AG08395 (cell line): ENCODE results near the gene OR2C1.

Experiments used
- DNase-seq: peaks from one replicate; pipeline ENCODE4 v3.0.0; 2012; ENCODE audit warnings: mixed read lengths, low spot score

Gene OR2C1

DNA sequence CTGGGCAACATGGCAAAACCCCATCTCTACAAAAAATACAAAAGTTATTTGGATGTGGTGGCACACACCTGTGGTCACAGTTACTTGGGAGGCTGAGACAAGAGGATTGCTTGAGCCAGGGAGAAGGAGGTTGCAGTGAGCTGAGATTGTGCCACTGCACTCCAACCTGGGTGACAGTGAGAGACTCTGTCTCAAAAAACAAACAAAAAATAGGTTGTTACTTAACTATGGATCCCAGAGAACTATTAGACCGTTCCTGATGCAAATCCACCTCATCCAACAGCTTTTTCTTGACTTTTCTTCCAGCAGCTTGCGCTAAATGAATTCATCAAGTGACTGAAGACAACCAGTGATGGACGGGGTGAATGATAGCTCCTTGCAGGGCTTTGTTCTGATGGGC, at the start of gene OR2C1:
Gene OR2C1, plus strand, starts transcription at position 301 of the 400 bp plus-strand sequence. Its CDS starts 52 bp downstream, at position 353.
- DNase-seq = no peak

DNA sequence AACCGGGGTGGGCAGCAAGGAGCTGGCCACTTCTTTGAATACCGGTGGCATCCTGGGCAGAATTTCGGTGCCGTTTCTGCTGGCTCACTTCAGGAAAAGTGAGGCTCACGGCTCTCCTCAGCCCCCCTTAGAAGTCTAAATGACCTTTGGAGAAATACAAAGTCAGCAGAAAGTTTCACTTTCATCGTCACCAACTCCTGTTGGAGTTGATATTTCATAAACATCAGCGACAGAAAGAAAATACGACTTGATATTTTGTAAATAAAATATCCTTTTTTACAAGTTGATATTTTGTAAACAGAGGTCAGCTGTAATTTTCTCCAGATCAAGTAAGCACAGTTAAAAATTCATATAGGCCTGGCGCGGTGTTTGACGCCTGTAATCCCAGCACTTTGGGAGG, 49.6 kb upstream of the OR2C1 start:
- DNase-seq = no peak

DNA sequence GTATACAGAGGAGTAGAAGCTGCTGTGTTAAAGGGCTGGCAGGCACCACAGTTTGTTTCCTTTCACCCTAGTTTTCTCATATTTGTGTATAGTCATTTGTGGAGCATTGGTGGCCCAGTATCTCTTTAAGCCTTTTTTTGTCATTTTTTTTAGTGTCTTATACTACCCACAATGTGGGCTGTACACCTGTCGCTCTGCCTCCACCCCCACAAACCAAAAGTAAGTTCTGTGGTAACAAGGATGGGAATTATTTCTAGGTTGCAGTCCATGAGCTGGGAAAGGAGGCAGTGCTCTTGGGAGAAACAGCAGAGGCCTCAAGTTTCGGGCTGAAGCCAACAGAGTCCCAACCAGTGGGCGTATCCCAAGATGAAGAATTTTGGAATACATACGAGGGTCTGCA, 44.2 kb upstream of the OR2C1 start:
- no peak for DNase-seq

DNA sequence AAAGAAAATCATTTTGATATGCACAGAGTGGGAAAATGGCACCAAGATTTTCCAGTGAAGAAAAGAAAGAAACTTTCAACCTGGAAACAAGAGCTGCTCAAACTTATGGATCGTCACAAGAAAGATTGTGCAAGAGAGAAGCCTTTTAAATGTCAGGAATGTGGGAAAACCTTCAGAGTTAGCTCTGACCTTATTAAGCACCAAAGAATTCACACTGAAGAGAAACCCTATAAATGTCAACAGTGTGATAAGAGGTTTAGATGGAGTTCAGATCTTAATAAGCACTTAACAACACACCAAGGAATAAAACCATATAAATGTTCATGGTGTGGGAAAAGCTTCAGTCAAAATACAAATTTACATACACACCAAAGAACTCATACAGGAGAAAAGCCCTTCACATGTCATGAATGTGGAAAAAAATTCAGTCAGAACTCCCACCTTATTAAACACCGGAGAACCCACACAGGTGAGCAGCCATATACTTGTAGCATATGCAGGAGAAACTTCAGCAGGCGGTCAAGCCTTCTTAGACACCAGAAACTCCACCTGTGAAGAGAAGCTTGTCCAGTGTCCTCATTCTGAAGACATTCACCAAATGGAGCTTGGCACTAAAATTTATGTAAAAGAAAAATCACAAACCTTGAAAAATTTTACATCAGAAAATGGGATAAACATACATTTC, 38.2 kb upstream of the OR2C1 start:
- no peak for DNase-seq

DNA sequence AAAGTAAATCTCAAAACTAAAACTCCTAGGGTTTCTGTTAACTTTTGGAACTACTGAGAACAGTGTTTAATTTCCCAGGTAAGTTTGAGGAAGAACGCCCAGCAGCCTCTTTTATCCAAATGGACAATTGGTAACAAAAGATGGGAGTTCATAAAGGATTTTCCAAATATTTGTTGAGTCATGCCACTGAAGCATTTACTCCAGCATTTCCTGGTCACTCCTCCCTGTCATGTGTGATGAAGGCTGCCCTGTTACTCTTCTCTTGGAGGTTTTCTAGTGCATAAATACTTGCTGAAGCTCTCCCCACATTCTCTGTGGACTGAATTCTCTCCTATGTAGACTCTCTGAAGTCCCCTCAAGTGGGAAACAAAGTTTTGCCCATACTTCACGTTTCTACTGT, 33.9 kb upstream of the OR2C1 start:
- no peak for DNase-seq

DNA sequence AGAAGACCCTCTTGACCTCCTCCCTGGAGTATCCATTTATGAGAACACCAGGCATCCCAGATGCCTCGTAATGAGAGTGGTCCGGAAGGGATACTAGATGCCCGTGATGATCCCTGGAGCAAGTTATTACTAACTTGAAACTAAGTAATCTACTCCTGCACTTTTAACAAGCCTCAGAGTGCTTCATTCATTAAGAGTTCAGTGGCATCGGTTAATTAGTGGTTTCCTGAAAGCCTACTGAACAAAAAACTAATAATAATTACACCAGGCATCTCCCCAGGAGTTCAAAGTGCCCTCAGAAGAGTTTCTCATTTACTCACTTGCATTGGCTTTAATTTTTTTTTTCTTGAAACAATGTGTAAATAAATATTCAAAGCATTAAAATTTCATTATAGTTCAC, 28.2 kb upstream of the OR2C1 start:
- no peak for DNase-seq

DNA sequence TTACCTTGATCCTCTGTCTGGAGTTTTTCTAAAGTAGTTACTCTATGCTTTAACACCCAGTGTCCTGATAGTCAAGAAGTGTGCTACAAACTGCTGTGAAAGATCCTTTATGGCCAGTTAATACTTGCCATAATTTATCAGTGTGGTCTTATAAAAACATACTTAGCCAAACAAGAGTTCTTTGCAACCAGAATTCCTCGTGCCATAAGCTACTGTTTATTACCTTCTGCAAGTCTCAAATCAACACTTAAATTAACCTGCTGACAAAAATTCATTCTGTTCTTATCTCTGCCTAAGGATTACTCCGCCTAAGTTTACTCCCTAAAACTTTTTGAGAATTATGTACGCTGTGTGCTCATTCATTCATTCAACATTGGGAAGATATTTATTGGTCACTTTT, 27.6 kb upstream of the OR2C1 start:
- no peak for DNase-seq

DNA sequence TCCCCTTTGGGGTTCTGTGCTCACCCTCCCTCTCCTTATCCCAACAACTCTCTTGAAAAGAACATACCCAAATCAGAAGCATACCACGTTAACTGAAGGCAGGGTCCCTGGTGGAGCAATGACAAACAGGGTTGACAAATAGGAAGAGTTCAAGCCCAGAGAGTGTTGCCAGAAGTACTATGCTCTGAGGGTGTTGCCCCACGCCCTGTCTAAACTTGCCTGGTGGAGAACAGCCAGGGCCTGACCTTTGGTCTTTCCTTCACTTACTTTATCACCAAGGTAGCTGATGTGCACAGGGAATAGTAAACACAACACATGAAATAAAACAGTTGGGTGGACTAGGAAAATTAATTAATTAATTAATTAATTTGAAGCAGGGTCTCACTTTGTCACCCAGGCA, 27.0 kb upstream of the OR2C1 start:
- DNase-seq = no peak

DNA sequence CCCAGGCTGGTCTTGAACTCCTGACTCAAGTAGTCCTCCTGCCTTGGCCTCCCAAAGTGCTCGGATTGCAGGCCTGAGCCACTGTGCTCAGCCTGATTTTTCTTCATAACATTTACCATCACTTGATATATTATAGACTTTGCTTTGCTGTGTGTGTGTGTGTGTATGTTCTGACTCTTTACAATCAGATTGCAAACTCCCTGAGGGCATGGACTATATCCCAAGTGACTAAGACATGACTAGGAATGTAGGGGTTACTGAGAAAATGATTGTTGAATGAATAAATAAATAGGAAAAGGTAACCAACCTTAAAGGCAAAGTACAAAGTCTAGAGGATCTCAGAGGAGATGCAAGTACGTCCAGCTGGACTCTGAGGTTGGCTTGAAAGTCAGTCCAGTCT, 9.6 kb upstream of the OR2C1 start:
- DNase-seq = no peak

DNA sequence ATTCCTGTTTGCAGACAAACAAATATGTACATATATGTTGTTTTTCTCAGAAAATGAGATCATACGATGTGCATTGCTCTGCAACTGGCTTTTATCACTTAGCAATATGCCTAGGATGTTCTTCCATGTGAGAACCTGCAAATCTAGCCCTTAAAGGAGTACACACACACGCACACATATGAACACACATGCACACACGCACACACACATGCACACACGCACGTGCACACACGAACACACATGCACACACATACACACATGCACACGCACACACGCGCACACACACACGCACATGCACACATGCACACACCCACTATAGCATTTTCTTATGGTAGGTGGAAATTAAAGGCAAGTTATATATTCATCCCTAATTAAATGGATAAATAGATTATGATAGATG, 8.1 kb upstream of the OR2C1 start:
- no peak for DNase-seq

DNA sequence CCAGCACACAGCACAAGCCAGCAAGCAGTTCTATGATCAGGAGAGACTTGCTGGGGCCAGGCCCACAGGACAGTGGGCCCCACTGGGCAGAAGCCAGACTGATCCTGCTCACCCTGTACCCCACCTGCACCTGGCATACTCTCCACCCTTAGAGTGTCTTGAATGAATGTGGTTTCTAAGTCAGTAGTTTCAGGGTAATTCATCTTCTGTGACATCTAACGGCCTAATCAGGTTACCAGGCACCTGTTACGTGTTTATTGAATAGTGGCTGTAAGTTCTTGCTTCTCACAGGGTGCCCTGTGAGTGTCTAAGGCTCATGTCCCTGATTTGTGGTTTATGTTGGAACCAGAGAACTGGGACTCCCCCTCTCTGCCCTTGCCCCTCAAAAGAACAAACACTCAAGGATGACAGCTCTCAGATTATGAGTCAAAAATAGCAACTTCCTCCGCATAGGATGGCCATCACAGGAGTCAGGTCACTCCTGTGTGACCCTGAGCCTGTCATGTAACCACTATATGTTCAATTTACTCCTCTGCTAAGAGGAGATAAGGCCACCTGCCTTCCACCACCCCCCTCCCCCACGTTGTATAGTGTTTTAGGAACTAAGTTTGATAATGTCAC, 7.0 kb upstream of the OR2C1 start:
- no peak for DNase-seq

DNA sequence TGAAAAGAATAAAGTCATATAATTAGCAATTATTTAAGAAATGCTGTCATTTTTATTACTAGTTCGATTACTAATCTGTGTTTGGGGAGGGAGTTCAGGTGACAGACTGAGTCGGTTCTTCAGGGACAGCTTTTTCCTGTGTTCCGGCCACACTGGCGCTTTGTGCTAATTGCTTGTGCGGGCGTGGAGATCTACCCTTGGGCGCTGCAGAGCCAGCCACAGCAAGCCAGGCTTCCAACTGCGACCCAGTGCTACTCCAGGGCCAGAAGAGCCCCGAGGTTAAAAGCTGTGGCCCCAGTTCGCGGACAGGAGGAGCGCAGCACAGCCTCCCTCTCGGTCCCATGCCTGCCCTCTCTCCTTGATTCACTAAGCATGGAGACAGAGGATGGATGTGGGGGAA, 6.5 kb upstream of the OR2C1 start:
- DNase-seq = no peak

DNA sequence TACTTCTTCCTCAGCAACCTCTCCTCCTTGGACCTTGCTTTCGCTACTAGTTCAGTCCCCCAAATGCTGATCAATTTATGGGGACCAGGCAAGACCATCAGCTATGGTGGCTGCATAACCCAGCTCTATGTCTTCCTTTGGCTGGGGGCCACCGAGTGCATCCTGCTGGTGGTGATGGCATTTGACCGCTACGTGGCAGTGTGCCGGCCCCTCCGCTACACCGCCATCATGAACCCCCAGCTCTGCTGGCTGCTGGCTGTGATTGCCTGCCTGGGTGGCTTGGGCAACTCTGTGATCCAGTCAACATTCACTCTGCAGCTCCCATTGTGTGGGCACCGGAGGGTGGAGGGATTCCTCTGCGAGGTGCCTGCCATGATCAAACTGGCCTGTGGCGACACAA, 429 bp downstream of the OR2C1 start:
- no peak for DNase-seq

DNA sequence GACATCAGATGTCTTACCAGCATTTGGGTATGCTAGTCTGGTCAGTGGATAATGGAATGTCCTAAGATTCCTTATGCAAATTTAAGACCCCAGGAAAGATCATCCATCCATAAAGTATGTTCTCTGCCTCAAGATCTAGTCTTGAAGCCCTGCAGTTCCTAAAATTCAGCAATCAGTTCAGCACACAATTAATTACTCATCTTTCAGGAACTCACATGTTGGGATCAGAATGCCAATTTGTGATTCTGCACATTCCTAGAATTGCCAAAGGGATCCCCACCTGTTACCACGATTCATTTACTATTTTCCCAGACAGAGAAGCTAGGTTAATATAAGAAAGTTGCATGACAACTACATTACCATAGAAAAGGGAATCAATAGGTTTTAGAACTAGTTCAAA, 3.2 kb downstream of the OR2C1 start:
- no peak for DNase-seq

DNA sequence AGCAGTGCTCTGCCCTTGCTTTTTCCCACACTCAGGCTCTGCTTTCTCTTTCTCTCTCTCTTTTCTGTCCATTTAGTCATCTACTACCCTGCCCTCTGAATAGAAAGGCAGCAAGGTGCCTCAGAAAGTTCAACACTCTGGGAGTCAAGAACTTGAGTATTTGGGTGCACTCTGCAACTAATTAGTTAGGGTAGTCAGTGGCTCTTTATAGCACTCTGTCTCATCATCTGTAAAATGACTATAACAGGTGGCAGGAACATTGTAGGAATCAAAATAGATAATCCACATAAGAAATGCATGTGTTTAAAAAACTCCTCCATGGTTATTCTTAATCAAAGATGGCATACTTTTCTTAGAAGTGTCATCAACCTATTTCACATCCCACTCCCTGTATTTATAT, 7.2 kb downstream of the OR2C1 start:
- DNase-seq = no peak

DNA sequence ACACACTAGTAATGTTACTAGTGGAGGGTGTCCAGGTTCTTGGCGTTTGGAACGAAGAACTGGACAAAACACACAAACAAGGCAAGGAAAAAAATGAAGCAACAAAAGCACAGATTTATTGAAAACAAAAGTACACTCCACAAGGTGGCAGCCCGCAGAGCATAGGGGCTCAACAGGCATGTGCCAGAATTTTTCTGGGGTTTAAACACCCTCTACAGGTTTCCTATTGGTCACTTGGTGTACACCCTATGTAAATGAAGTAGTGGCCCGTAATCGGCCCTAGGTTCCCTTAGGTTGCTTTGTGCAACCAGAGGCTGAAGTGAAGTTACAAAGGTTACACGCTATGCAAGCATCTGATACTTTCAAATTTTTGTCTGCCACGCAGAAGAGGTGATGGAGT, 8.1 kb downstream of the OR2C1 start:
- DNase-seq = no peak

DNA sequence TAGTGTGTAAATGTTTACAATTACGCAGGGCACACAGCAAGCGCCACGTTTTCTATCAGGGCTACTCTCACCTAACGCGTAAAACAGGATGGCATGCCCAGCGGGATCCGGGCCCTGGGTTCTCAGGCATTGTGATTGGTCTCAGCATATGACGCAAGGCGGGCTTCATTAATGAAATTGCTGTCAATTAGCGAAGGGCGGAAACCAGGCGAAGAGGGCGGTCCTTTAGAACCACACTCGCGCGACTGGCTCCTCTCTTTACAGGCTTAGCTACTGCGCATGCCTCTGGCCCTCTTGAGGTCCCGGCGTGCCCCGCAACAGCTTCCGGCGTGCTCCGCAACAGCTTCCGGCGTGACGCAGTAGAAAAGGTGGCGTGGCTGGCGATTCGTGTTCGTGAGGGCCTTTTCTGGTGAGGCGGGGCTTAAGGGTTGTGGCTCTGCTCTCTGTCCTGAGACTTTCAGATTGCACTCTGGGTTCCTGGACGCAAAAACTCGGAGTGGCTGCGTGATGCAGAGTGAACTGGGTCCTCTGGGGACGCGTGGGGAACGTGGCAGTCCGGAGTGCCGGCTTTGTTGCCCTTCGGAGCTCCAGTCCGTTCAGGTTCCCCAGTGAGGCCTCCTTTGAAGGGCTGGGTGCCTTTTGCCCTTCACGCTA, 9.2 kb downstream of the OR2C1 start:
- DNase-seq = peak; percentile 95

DNA sequence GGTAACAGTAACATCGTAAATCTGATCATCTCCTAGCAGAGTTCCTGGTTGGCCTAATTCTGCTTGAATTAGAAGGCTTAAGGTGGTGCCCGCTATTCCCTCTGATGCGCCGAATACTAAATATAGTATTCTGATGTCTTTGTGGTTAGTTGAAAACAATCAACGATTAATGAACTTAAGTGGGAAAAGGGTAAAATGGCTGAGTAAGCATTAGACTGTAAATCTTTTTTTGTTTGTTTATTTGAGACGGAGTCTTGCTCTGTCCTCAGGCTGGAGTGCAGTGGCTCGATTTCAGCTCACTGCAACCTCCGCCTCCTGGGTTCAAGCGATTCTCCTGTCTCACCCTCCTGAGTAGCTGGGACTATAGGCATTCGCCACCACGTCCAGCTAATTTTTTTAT, 13.4 kb downstream of the OR2C1 start:
- DNase-seq = no peak

DNA sequence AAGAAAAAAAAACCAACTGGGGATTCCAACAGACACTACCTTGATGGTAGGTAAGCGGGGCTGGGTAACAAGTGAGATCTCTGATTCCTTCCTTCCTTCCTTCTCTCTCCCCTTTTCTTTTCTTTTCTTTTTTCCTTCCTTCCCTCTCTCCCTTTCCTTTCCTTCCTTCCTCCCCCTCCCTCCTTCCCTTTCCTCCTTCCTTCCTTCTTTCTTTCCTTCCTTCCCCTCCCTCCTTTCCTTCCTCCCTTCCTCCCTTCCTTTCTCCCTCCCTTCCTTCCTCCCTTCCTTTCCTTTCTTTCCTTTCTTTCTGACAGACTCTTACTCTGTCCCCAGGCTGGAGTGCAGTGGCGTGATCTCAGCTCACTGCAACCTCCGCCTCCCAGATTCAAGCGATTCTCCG, 20.0 kb downstream of the OR2C1 start:
- DNase-seq = no peak

DNA sequence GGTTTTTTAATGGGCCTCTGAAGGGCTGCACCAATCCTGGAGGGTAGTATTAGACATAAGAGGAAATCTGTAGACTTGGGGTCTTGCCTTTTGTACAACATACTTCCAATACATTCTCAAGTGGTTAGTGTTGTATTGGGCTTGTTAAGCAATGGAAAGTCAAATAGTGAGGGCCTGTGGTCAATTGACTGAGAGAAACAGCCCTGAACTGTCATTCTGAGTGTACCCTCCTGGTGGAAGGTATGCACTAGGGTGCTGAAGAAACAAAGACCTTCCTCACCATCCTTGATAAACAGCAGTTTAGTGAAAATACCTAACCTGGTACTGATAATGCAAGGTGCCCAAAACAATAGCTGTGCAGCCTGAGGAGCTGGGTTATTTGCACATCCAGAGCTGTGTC, 22.2 kb downstream of the OR2C1 start:
- DNase-seq = no peak

DNA sequence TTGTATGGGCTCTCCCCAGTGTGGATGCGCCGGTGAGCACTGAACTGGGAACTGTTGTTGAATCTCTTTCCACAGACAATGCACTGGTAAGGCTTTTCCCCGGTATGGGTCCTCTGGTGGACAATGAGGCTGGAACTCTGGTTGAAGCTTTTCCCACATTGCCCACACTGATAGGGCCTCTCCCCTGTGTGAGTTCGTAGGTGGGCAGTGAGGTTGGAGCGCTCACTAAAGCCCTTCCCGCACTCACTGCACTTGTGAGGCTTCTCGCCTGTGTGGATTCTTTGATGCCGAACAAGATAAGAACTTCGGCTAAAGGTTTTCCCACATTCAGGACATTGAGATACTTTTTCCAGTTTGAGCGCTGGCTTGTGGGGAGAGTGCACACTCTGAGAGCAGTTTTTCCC, 27.4 kb downstream of the OR2C1 start:
- DNase-seq = no peak

DNA sequence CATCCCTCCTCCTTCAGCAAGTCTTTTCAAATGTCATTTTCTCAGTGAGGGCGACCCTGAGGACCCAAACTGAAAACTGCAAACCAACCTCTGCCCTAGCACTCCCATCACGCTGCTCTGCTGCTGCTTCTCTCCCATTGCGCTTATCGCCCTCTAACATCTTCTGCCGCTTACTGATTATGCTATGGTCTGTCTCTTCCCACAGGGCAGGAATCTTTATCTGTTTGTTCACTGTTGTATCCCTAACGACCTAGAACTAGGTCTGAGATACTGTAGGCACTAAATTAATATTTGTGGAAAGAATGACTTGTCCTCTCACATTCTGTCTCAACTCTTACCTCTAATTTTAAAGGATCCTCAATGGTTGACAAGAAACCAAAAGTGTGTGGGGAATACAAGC, 32.6 kb downstream of the OR2C1 start:
- no peak for DNase-seq

DNA sequence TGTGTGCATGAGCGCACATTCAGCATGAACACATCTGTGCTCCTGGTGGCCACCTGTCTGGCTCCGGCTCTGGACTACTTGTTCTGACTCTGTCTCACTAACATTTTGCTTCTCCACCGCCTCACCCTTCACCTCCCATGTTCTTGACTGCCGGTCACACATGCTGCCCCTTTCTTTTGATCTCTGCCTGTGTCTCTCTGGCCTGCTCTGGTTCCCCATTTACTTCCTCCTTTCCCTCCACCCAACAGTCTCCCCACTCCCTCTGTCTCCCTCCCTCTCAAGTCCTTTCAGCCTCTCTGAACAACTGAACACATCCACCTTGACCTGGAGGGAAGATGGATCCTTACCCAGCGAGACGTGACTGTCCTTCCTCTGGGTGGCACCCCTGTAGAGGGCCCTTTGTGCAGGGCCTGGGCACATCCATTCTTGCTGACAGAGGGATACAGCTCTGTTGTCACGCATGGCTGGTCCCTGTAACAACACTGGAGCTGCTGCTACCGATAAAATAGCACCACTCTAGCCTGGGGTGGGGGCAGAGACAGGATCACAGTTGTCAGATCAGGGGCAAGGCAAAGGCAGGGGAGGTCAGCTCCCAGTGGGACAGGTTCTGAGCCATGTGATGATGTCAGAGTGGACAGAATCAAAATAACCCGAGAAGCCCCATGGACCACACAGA, 34.1 kb downstream of the OR2C1 start:
- DNase-seq = no peak
